ENCODE measurements around the gene ADNP2.

The ADNP2 gene

GRCh38 chr18:80175451-80176204 is 66.6 kb downstream of the ADNP2 start:
- DNase-seq (ENCODE audit: low read depth) = peak; percentile 73
- TF ChIP-seq CTCF (IDR thresholded peaks at IDR 0.05; ENCODE audit: insufficient read depth, low read depth, low read length, missing control alignments) = no peak
- H3K4me3 ChIP-seq (ENCODE audit: low read length) = no peak overlapping the region

GRCh38 chr18:80176334-80177073 is 67.4 kb downstream of the ADNP2 start:
- no peak overlapping the region for H3K4me3 ChIP-seq (ENCODE audit: low read length)
- DNase-seq (ENCODE audit: low read depth) = no peak
- TF ChIP-seq CTCF (IDR thresholded peaks at IDR 0.05; ENCODE audit: insufficient read depth, low read depth, low read length, missing control alignments) = no peak

GRCh38 chr18:80177128-80177527 is 68.1 kb downstream of the ADNP2 start:
- no peak overlapping the region for H3K4me3 ChIP-seq (ENCODE audit: low read length)
- no peak for DNase-seq (ENCODE audit: low read depth)
- TF ChIP-seq CTCF (IDR thresholded peaks at IDR 0.05; ENCODE audit: insufficient read depth, low read depth, low read length, missing control alignments) = no peak

GRCh38 chr18:80178935-80179818 is 70.1 kb downstream of the ADNP2 start:
- H3K4me3 ChIP-seq (ENCODE audit: low read length) = no peak overlapping the region
- DNase-seq (ENCODE audit: low read depth) = peak; percentile 97
- TF ChIP-seq CTCF (IDR thresholded peaks at IDR 0.05; ENCODE audit: insufficient read depth, low read depth, low read length, missing control alignments) = no peak

- H3K4me3 ChIP-seq (ENCODE audit: low read length) = no peak overlapping the region
- DNase-seq (ENCODE audit: low read depth) = peak; percentile 93
- TF ChIP-seq CTCF (IDR thresholded peaks at IDR 0.05; ENCODE audit: insufficient read depth, low read depth, low read length, missing control alignments) = peak; percentile 45
Observed at GRCh38 chr18:80179857-80180558, 70.9 kb downstream of the ADNP2 start.
